Measurements from ENCODE around the gene ANKRD49. TPM values are rescaled to one million over a fixed set of nuclear protein-coding genes. Genes with fewer than 3 reads are reported as not detected.

The ANKRD49 gene, protein sequence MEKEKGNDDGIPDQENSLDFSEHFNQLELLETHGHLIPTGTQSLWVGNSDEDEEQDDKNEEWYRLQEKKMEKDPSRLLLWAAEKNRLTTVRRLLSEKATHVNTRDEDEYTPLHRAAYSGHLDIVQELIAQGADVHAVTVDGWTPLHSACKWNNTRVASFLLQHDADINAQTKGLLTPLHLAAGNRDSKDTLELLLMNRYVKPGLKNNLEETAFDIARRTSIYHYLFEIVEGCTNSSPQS
- total RNA-seq (2022), result 10.1 and 10.3 TPM in 2 replicates
- percentile 71 among the genes with signal in this experiment for Bru-seq, nascent RNA
- BruChase-seq, experiment 1, labeled RNA remaining after a 6-hour chase, result percentile 49 among the genes with signal in this experiment
- BruChase-seq, experiment 2, labeled RNA remaining after a 2-hour chase, result percentile 79 among the genes with signal in this experiment
- long read RNA-seq, transcript ANKRD49-210 (3 exons, 2,268 nt), result major isoform, 12 of 29 reads
- long read RNA-seq, partial matches to known transcripts, result 0 of 29 reads
- long read RNA-seq, other reads (novel, unspliced or antisense), result 11 of 29 reads

DNA sequence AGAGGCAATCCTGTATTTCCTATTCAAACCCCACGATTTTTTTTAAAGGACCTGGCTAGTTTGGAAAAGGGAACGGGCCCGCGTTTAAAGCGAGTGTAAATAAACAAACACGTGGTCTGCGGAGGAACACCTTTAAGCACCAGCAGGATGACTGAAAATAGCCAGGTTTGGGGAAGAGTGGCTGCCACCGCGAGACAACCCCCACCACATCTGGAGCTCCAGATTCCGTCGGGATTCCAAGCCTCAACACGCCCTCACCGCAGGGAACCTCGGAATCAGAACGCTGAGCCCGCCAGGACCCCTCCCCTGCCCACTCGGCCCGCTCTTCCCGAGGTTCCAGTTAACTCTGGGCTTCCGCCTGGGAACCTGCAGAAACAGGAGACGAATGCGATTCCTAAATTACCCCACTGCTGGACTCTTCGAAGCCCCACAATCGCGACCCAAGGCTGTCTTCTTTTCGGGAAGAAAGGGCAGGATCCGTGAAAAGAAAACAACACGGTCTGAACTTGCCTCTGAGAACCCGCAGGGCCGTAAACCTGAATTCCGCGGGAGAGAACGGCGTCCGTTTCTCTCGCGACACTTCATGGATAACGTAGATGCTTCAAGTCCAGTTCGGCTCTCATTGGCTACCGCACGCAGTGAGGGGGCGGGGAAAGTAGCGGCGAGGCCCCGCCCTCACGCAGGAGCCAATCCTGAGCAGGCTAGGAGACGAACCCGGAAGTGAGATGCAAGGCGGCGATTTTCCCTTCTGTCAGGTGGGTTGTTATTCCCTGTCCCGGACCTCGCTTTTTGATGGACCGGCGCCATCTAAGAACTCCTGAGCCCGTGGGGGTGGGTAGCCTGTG, at the start of gene ANKRD49, which contains the start of gene MRE11:
Gene ANKRD49, plus strand, starts transcription at position 704 of the 845 bp plus-strand sequence. CDS start 2,710 bp downstream, outside the sequence.
Gene MRE11, minus strand, starts transcription at position 564 of the 845 bp plus-strand sequence. CDS start 1,043 bp downstream, outside the sequence.
- Mint-ChIP-seq H3K27ac (ENCODE audit: unreplicated experiment) (peak within 1 kb of the TSS; percentile 86), H3K9me3 (ENCODE audit: low read depth, unreplicated experiment) (no peaks in the 10 kb centered on the region), H3K4me3 (ENCODE audit: low read depth, unreplicated experiment) (peak within 1 kb of the TSS; percentile 81), H3K27me3 (ENCODE audit: unreplicated experiment) (no peaks in the 10 kb centered on the region), H3K36me3 (ENCODE audit: insufficient read depth, unreplicated experiment) (peaks cover 31% of the 10 kb centered on the region), H3K4me1 (ENCODE audit: low read depth, unreplicated experiment) (peaks cover 8% of the 10 kb centered on the region)
- intact Hi-C loops (cut with micrococcal nuclease; ENCODE audit: unreplicated experiment), result loop anchor here (5.0 kb wide), 1 partner anchor 216 kb away; no protein-coding TSS in a partner anchor
- CTCF ChIA-PET, result interaction anchor here (0.6 to 1.3 kb wide), 2 partner anchors 189 to 598 kb away, joined by 4 read pairs; no protein-coding TSS in a partner anchor
- TF ChIP-seq, protein P1, sequence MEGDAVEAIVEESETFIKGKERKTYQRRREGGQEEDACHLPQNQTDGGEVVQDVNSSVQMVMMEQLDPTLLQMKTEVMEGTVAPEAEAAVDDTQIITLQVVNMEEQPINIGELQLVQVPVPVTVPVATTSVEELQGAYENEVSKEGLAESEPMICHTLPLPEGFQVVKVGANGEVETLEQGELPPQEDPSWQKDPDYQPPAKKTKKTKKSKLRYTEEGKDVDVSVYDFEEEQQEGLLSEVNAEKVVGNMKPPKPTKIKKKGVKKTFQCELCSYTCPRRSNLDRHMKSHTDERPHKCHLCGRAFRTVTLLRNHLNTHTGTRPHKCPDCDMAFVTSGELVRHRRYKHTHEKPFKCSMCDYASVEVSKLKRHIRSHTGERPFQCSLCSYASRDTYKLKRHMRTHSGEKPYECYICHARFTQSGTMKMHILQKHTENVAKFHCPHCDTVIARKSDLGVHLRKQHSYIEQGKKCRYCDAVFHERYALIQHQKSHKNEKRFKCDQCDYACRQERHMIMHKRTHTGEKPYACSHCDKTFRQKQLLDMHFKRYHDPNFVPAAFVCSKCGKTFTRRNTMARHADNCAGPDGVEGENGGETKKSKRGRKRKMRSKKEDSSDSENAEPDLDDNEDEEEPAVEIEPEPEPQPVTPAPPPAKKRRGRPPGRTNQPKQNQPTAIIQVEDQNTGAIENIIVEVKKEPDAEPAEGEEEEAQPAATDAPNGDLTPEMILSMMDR (IDR thresholded peaks at IDR 0.05; ENCODE audit: unreplicated experiment), result no peak
- peak; percentile 93 for DNase-seq
- BruUV-seq (replicated peaks), result no TSS peak

- BruUV-seq (replicated peaks), result no TSS peak
- intact Hi-C loops (cut with micrococcal nuclease; ENCODE audit: unreplicated experiment), result no loop called here
- CTCF ChIA-PET, result no interaction called here
- no peak overlapping the region for H3K27ac Mint-ChIP-seq (ENCODE audit: unreplicated experiment)
- H3K4me3 Mint-ChIP-seq (ENCODE audit: low read depth, unreplicated experiment), result no peak overlapping the region
- H3K36me3 Mint-ChIP-seq (ENCODE audit: insufficient read depth, unreplicated experiment), result peaks cover 11% of the 10 kb centered on the region
- no peaks in the 10 kb centered on the region for H3K9me3 Mint-ChIP-seq (ENCODE audit: low read depth, unreplicated experiment)
- TF ChIP-seq, protein P1 (IDR thresholded peaks at IDR 0.05; ENCODE audit: unreplicated experiment), result no peak
- H3K27me3 Mint-ChIP-seq (ENCODE audit: unreplicated experiment), result no peaks in the 10 kb centered on the region
- no peak for DNase-seq
- H3K4me1 Mint-ChIP-seq (ENCODE audit: low read depth, unreplicated experiment), result peaks cover 9% of the 10 kb centered on the region
Observed at GRCh38 chr11:94445641-94446040, 48.1 kb upstream of the ANKRD49 start.

GRCh38 chr11:94447149-94447548, 46.6 kb upstream of the ANKRD49 start:
- intact Hi-C loops (cut with micrococcal nuclease; ENCODE audit: unreplicated experiment), result no loop called here
- no peaks in the 10 kb centered on the region for H3K9me3 Mint-ChIP-seq (ENCODE audit: low read depth, unreplicated experiment)
- CTCF ChIA-PET, result no interaction called here
- H3K4me1 Mint-ChIP-seq (ENCODE audit: low read depth, unreplicated experiment), result peaks cover 9% of the 10 kb centered on the region
- TF ChIP-seq, protein P1 (IDR thresholded peaks at IDR 0.05; ENCODE audit: unreplicated experiment), result no peak
- no TSS peak for BruUV-seq (replicated peaks)
- no peak overlapping the region for H3K4me3 Mint-ChIP-seq (ENCODE audit: low read depth, unreplicated experiment)
- H3K36me3 Mint-ChIP-seq (ENCODE audit: insufficient read depth, unreplicated experiment), result peaks cover 11% of the 10 kb centered on the region
- no peaks in the 10 kb centered on the region for H3K27me3 Mint-ChIP-seq (ENCODE audit: unreplicated experiment)
- no peak for DNase-seq
- H3K27ac Mint-ChIP-seq (ENCODE audit: unreplicated experiment), result no peak overlapping the region

DNA sequence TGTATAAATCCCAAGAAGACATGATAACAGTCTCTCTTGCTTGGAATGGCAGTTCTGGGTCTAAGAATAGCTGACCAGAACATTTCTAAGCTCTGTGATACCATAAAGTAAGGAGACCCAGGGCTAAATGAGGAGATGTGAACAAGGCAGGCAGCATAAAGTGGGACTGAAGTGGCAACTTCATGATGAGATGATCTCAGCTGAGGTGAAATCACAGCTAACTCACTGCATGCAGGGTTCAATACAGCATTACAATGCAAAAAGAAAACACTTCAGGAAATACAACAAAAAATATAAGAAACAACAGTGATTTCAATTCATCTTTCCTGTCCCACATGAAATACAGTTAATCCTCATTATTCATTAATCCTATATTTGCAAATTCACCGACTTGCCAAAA, 44.8 kb upstream of the ANKRD49 start:
- TF ChIP-seq, protein P1 (IDR thresholded peaks at IDR 0.05; ENCODE audit: unreplicated experiment), result no peak
- CTCF ChIA-PET, result no interaction called here
- H3K36me3 Mint-ChIP-seq (ENCODE audit: insufficient read depth, unreplicated experiment), result peaks cover 11% of the 10 kb centered on the region
- BruUV-seq (replicated peaks), result no TSS peak
- H3K4me1 Mint-ChIP-seq (ENCODE audit: low read depth, unreplicated experiment), result peaks cover 9% of the 10 kb centered on the region
- H3K9me3 Mint-ChIP-seq (ENCODE audit: low read depth, unreplicated experiment), result no peaks in the 10 kb centered on the region
- no peak overlapping the region for H3K27ac Mint-ChIP-seq (ENCODE audit: unreplicated experiment)
- no peak overlapping the region for H3K4me3 Mint-ChIP-seq (ENCODE audit: low read depth, unreplicated experiment)
- no peaks in the 10 kb centered on the region for H3K27me3 Mint-ChIP-seq (ENCODE audit: unreplicated experiment)
- intact Hi-C loops (cut with micrococcal nuclease; ENCODE audit: unreplicated experiment), result no loop called here
- no peak for DNase-seq

Data from Calu3 (cell line).